Measurements from ENCODE around the gene ZNF581. TPM values are rescaled to one million over a fixed set of nuclear protein-coding genes. Genes with fewer than 3 reads are reported as not detected.

Gene ZNF581
- total RNA-seq, 4 donors from 2014 or later: 11.1 to 23.9 (median 15.8) TPM

GRCh38 chr19:55617426-55617825, 26.0 kb upstream of the ZNF581 start:
- Histone ChIP-seq H3K27ac (no peak overlapping the region), H3K4me3 (replicated peaks in 1 of 3) (no peak overlapping the region), H3K9me3 (no peaks in the 10 kb centered on the region), H3K4me1 (no peaks in the 10 kb centered on the region), H3K36me3 (peaks cover 15 to 28% of the 10 kb centered on the region in 2 donors), H3K27me3 (no peaks in the 10 kb centered on the region)
- intact Hi-C loops (cut with DNase I): no loop called here
- 90 to 97% methylated on average over 8 of the region's 8 CpGs for WGBS, 2 donors
- DNase-seq: no peak
- TF ChIP-seq CTCF (IDR thresholded peaks at IDR 0.05) (no peak), POLR2A (IDR thresholded peaks at IDR 0.05) (no peak)

- no peak overlapping the region for H3K27ac ChIP-seq
- H3K9me3 ChIP-seq: no peaks in the 10 kb centered on the region
- no peak overlapping the region for H3K4me3 ChIP-seq (replicated peaks in 1 of 3)
- WGBS, 2 donors: 92 to 94% methylated on average over 7 of the region's 7 CpGs
- H3K4me1 ChIP-seq: no peaks in the 10 kb centered on the region
- no peak for DNase-seq
- intact Hi-C loops (cut with DNase I): no loop called here
- no peaks in the 10 kb centered on the region for H3K27me3 ChIP-seq
- H3K36me3 ChIP-seq: peaks cover 15 to 28% of the 10 kb centered on the region in 2 donors
- TF ChIP-seq CTCF (IDR thresholded peaks at IDR 0.05) (no peak), POLR2A (IDR thresholded peaks at IDR 0.05) (no peak)
These were observed 25.0 kb upstream of the ZNF581 start for GRCh38 chr19:55618426-55618825.

GRCh38 chr19:55619286-55619685, 24.2 kb upstream of the ZNF581 start:
- no peak overlapping the region for H3K27ac ChIP-seq
- peaks cover 15 to 26% of the 10 kb centered on the region in 2 donors for H3K36me3 ChIP-seq
- DNase-seq: no peak
- WGBS, 2 donors: 84 to 90% methylated on average over 3 of the region's 3 CpGs
- H3K4me1 ChIP-seq: no peaks in the 10 kb centered on the region
- H3K27me3 ChIP-seq: no peaks in the 10 kb centered on the region
- TF ChIP-seq CTCF (IDR thresholded peaks at IDR 0.05) (no peak), POLR2A (IDR thresholded peaks at IDR 0.05) (no peak)
- H3K4me3 ChIP-seq (replicated peaks in 1 of 3): no peak overlapping the region
- no peaks in the 10 kb centered on the region for H3K9me3 ChIP-seq
- intact Hi-C loops (cut with DNase I): no loop called here

- no peak for DNase-seq
- intact Hi-C loops (cut with DNase I): loop anchor here (10.0 kb wide), 1 partner anchor 476 kb away; the partner anchor contains the start of gene TNNT1
- peaks cover 10 to 21% of the 10 kb centered on the region in 2 donors for H3K36me3 ChIP-seq
- TF ChIP-seq CTCF (IDR thresholded peaks at IDR 0.05) (no peak), POLR2A (IDR thresholded peaks at IDR 0.05) (no peak)
- 94% methylated on average over 12 of the region's 12 CpGs for WGBS, 2 donors
- no peaks in the 10 kb centered on the region for H3K27me3 ChIP-seq
- no peak overlapping the region for H3K27ac ChIP-seq
- H3K4me3 ChIP-seq (replicated peaks in 1 of 3): no peak overlapping the region
- no peaks in the 10 kb centered on the region for H3K9me3 ChIP-seq
- peaks cover 0 to 5% of the 10 kb centered on the region in 2 donors for H3K4me1 ChIP-seq
These were observed 22.8 kb upstream of the ZNF581 start for GRCh38 chr19:55620410-55621204.

GRCh38 chr19:55621205-55621672, 22.2 kb upstream of the ZNF581 start:
- TF ChIP-seq CTCF (IDR thresholded peaks at IDR 0.05) (no peak), POLR2A (IDR thresholded peaks at IDR 0.05) (no peak)
- intact Hi-C loops (cut with DNase I): loop anchor here (10.0 kb wide), 1 partner anchor 476 kb away; the partner anchor contains the start of gene TNNT1
- Histone ChIP-seq H3K36me3 (peaks cover 5 to 15% of the 10 kb centered on the region in 2 donors), H3K4me3 (replicated peaks in 1 of 3) (no peak overlapping the region), H3K27me3 (no peaks in the 10 kb centered on the region), H3K4me1 (peaks cover 0 to 5% of the 10 kb centered on the region in 2 donors), H3K9me3 (no peaks in the 10 kb centered on the region), H3K27ac (no peak overlapping the region)
- 88 to 91% methylated on average over 9 of the region's 9 CpGs for WGBS, 2 donors
- no peak for DNase-seq

Measured in thyroid gland (tissue), 4 donors.